ENCODE measurements around the gene TK1. TPM values are rescaled to one million over a fixed set of nuclear protein-coding genes. Genes with fewer than 3 reads are reported as not detected.
"Not testable (repeated sequence)": the region's sequence is repeated elsewhere in the genome, so short reads cannot be mapped to it uniquely, and the experiment has no call there.

TK1 gene
- total RNA-seq, 1 experiment from 2014 or later: 40.1 TPM

- DNase-seq (ENCODE audit: extremely low read depth, low read depth): no peak
Observed at GRCh38 chr17:78154903-78155811, 31.7 kb downstream of the TK1 start.

GRCh38 chr17:78151514-78152008 lies 35.3 kb downstream of the TK1 start:
- DNase-seq (ENCODE audit: extremely low read depth, low read depth): no peak

- no peak for DNase-seq (ENCODE audit: extremely low read depth, low read depth)
Observed at GRCh38 chr17:78148286-78149016, 38.4 kb downstream of the TK1 start.

GRCh38 chr17:78147315-78147998 lies 39.4 kb downstream of the TK1 start:
- no peak for DNase-seq (ENCODE audit: extremely low read depth, low read depth)

GRCh38 chr17:78146881-78147280 lies 40.0 kb downstream of the TK1 start:
- no peak for DNase-seq (ENCODE audit: extremely low read depth, low read depth)

GRCh38 chr17:78146471-78146869 lies 40.4 kb downstream of the TK1 start:
- no peak for DNase-seq (ENCODE audit: extremely low read depth, low read depth)

- no peak for DNase-seq (ENCODE audit: extremely low read depth, low read depth)
Observed at GRCh38 chr17:78144736-78145641, 41.9 kb downstream of the TK1 start.

GRCh38 chr17:78144147-78144719 lies 42.6 kb downstream of the TK1 start:
- DNase-seq (ENCODE audit: extremely low read depth, low read depth): no peak

- no peak for DNase-seq (ENCODE audit: extremely low read depth, low read depth)
Observed at GRCh38 chr17:78143214-78144146, 43.4 kb downstream of the TK1 start.

- no peak for DNase-seq (ENCODE audit: extremely low read depth, low read depth)
Observed at GRCh38 chr17:78142119-78142861, 44.6 kb downstream of the TK1 start.

- no peak for DNase-seq (ENCODE audit: extremely low read depth, low read depth)
Observed at GRCh38 chr17:78141437-78142118, 45.3 kb downstream of the TK1 start.

- peak; percentile 99 for DNase-seq (ENCODE audit: extremely low read depth, low read depth)
Observed at GRCh38 chr17:78140169-78141051, 46.4 kb downstream of the TK1 start.

GRCh38 chr17:78139861-78140168 lies 47.0 kb downstream of the TK1 start:
- not testable (repeated sequence) for DNase-seq (ENCODE audit: extremely low read depth, low read depth)

- no peak for DNase-seq (ENCODE audit: extremely low read depth, low read depth)
Observed at GRCh38 chr17:78138204-78139060, 48.4 kb downstream of the TK1 start.

GRCh38 chr17:78137392-78138203 lies 49.3 kb downstream of the TK1 start:
- DNase-seq (ENCODE audit: extremely low read depth, low read depth): no peak

Measured in NCI-H460 (cell line).